Lower leg skin (tissue), 3 donors: Measurements from ENCODE around the gene PLK5.

ENCODE experiments used
- CTCF ChIP-seq, 3 donors: fragments of 450-650 bp; IDR thresholded peaks; one replicate each; pipeline ENCODE4 v1.5.1; 2016; ENCODE audit warnings: antibody characterized with exemption in 3 of 3, mild to moderate bottlenecking in 3 of 3, moderate library complexity in 2 of 3
- POLR2A ChIP-seq, 2 donors: fragments of 450-650 bp; IDR thresholded peaks; one replicate each; pipeline ENCODE4 v1.6.1; 2016 to 2017; ENCODE audit warnings: antibody characterized with exemption in 2 of 2, mild to moderate bottlenecking in 1 of 2, moderate library complexity in 1 of 2

- TF ChIP-seq CTCF (IDR thresholded peaks at IDR 0.05) (no peak), POLR2A (IDR thresholded peaks at IDR 0.05) (no peak)
Observed at GRCh38 chr19:1512671-1513498, 11.0 kb upstream of the PLK5 start, which contains the start of gene ADAMTSL5.
